Measurements from ENCODE around the gene WDR37. TPM values are rescaled to one million over a fixed set of nuclear protein-coding genes. Genes with fewer than 3 reads are reported as not detected.

The WDR37 gene
- total RNA-seq, 1 experiment from 2014 or later = 13.3 TPM

GRCh38 chr10:1169981-1170866 is 114.0 kb downstream of the WDR37 start:
- peaks cover 2% of the 10 kb centered on the region; the same call in 1 of the 2 replicates for H3K4me1 ChIP-seq (ENCODE audit: low read length)
- DNase-seq = no peak

GRCh38 chr10:1170867-1171180 is 114.6 kb downstream of the WDR37 start:
- Histone ChIP-seq H3K4me2 (ENCODE audit: low read depth, low read length, poor library complexity, severe bottlenecking) (no peak overlapping the region), H3K9me3 (ENCODE audit: low read length) (no peaks in the 10 kb centered on the region), H3K79me2 (ENCODE audit: low read length) (no peaks in the 10 kb centered on the region), H3K4me3 (ENCODE audit: low read length) (no peak overlapping the region), H3K27ac (ENCODE audit: low read length) (no peak overlapping the region), H2AFZ (ENCODE audit: low read length) (no peak overlapping the region), H3K36me3 (ENCODE audit: insufficient read depth, low read length) (no peaks in the 10 kb centered on the region), H3K9ac (ENCODE audit: low read length) (no peak overlapping the region), H3K27me3 (ENCODE audit: low read length) (no peaks in the 10 kb centered on the region), H4K20me1 (ENCODE audit: insufficient read depth, low read depth, low read length) (no peaks in the 10 kb centered on the region), H3K9me2 (replicated peaks; ENCODE audit: insufficient read depth, low read length) (no peaks in the 10 kb centered on the region), H3K4me1 (ENCODE audit: low read length) (peaks cover 2% of the 10 kb centered on the region; the same call in 1 of the 2 replicates)
- no peak for DNase-seq

More at GRCh38 chr10:1169981-1170866, 114.0 kb downstream of the WDR37 start:
- H3K9me3 ChIP-seq (ENCODE audit: low read length) = no peaks in the 10 kb centered on the region
- H4K20me1 ChIP-seq (ENCODE audit: insufficient read depth, low read depth, low read length) = no peaks in the 10 kb centered on the region
- no peaks in the 10 kb centered on the region for H3K9me2 ChIP-seq (replicated peaks; ENCODE audit: insufficient read depth, low read length)
- H3K4me2 ChIP-seq (ENCODE audit: low read depth, low read length, poor library complexity, severe bottlenecking) = no peak overlapping the region
- H3K9ac ChIP-seq (ENCODE audit: low read length) = no peak overlapping the region
- H3K79me2 ChIP-seq (ENCODE audit: low read length) = no peaks in the 10 kb centered on the region
- H3K36me3 ChIP-seq (ENCODE audit: insufficient read depth, low read length) = no peaks in the 10 kb centered on the region
- no peak overlapping the region for H3K4me3 ChIP-seq (ENCODE audit: low read length)
- no peak overlapping the region for H3K27ac ChIP-seq (ENCODE audit: low read length)
- H3K27me3 ChIP-seq (ENCODE audit: low read length) = no peaks in the 10 kb centered on the region
- H2AFZ ChIP-seq (ENCODE audit: low read length) = no peak overlapping the region

GRCh38 chr10:1171182-1171581 is 115.0 kb downstream of the WDR37 start:
- no peaks in the 10 kb centered on the region for H3K27me3 ChIP-seq (ENCODE audit: low read length)
- H3K27ac ChIP-seq (ENCODE audit: low read length) = no peak overlapping the region
- H2AFZ ChIP-seq (ENCODE audit: low read length) = no peak overlapping the region
- H3K9me2 ChIP-seq (replicated peaks; ENCODE audit: insufficient read depth, low read length) = no peaks in the 10 kb centered on the region
- no peaks in the 10 kb centered on the region for H3K9me3 ChIP-seq (ENCODE audit: low read length)
- no peak for DNase-seq
- H4K20me1 ChIP-seq (ENCODE audit: insufficient read depth, low read depth, low read length) = no peaks in the 10 kb centered on the region
- H3K9ac ChIP-seq (ENCODE audit: low read length) = no peak overlapping the region
- no peaks in the 10 kb centered on the region for H3K79me2 ChIP-seq (ENCODE audit: low read length)
- no peak overlapping the region for H3K4me3 ChIP-seq (ENCODE audit: low read length)
- no peak overlapping the region for H3K4me2 ChIP-seq (ENCODE audit: low read depth, low read length, poor library complexity, severe bottlenecking)
- H3K36me3 ChIP-seq (ENCODE audit: insufficient read depth, low read length) = no peaks in the 10 kb centered on the region
- H3K4me1 ChIP-seq (ENCODE audit: low read length) = peaks cover 2% of the 10 kb centered on the region; the same call in 1 of the 2 replicates

GRCh38 chr10:1171586-1171985 is 115.4 kb downstream of the WDR37 start:
- H3K9me3 ChIP-seq (ENCODE audit: low read length) = no peaks in the 10 kb centered on the region
- no peaks in the 10 kb centered on the region for H4K20me1 ChIP-seq (ENCODE audit: insufficient read depth, low read depth, low read length)
- H3K36me3 ChIP-seq (ENCODE audit: insufficient read depth, low read length) = no peaks in the 10 kb centered on the region
- DNase-seq = no peak
- no peaks in the 10 kb centered on the region for H3K27me3 ChIP-seq (ENCODE audit: low read length)
- H3K4me1 ChIP-seq (ENCODE audit: low read length) = peaks cover 2% of the 10 kb centered on the region; the same call in 1 of the 2 replicates
- no peak overlapping the region for H2AFZ ChIP-seq (ENCODE audit: low read length)
- no peak overlapping the region for H3K4me3 ChIP-seq (ENCODE audit: low read length)
- no peaks in the 10 kb centered on the region for H3K79me2 ChIP-seq (ENCODE audit: low read length)
- no peak overlapping the region for H3K27ac ChIP-seq (ENCODE audit: low read length)
- H3K9me2 ChIP-seq (replicated peaks; ENCODE audit: insufficient read depth, low read length) = no peaks in the 10 kb centered on the region
- H3K9ac ChIP-seq (ENCODE audit: low read length) = no peak overlapping the region
- no peak overlapping the region for H3K4me2 ChIP-seq (ENCODE audit: low read depth, low read length, poor library complexity, severe bottlenecking)

- H4K20me1 ChIP-seq (ENCODE audit: insufficient read depth, low read depth, low read length) = no peaks in the 10 kb centered on the region
- H3K9me2 ChIP-seq (replicated peaks; ENCODE audit: insufficient read depth, low read length) = no peaks in the 10 kb centered on the region
- no peaks in the 10 kb centered on the region for H3K79me2 ChIP-seq (ENCODE audit: low read length)
- H3K9me3 ChIP-seq (ENCODE audit: low read length) = no peaks in the 10 kb centered on the region
- H3K4me3 ChIP-seq (ENCODE audit: low read length) = no peak overlapping the region
- DNase-seq = no peak
- H3K4me2 ChIP-seq (ENCODE audit: low read depth, low read length, poor library complexity, severe bottlenecking) = no peak overlapping the region
- no peaks in the 10 kb centered on the region for H3K27me3 ChIP-seq (ENCODE audit: low read length)
- no peak overlapping the region for H2AFZ ChIP-seq (ENCODE audit: low read length)
- H3K4me1 ChIP-seq (ENCODE audit: low read length) = peaks cover 2% of the 10 kb centered on the region; the same call in 1 of the 2 replicates
- H3K27ac ChIP-seq (ENCODE audit: low read length) = no peak overlapping the region
- H3K9ac ChIP-seq (ENCODE audit: low read length) = no peak overlapping the region
- no peaks in the 10 kb centered on the region for H3K36me3 ChIP-seq (ENCODE audit: insufficient read depth, low read length)
These were observed 116.2 kb downstream of the WDR37 start for GRCh38 chr10:1172256-1172984.

GRCh38 chr10:1173091-1173490 is 116.9 kb downstream of the WDR37 start:
- Histone ChIP-seq H4K20me1 (ENCODE audit: insufficient read depth, low read depth, low read length) (no peaks in the 10 kb centered on the region), H3K4me1 (ENCODE audit: low read length) (peaks cover 2% of the 10 kb centered on the region; the same call in 1 of the 2 replicates), H3K9ac (ENCODE audit: low read length) (no peak overlapping the region), H3K4me3 (ENCODE audit: low read length) (no peak overlapping the region), H3K36me3 (ENCODE audit: insufficient read depth, low read length) (no peaks in the 10 kb centered on the region), H3K4me2 (ENCODE audit: low read depth, low read length, poor library complexity, severe bottlenecking) (no peak overlapping the region), H3K9me3 (ENCODE audit: low read length) (no peaks in the 10 kb centered on the region), H3K27me3 (ENCODE audit: low read length) (no peaks in the 10 kb centered on the region), H3K27ac (ENCODE audit: low read length) (no peak overlapping the region), H3K79me2 (ENCODE audit: low read length) (no peaks in the 10 kb centered on the region), H2AFZ (ENCODE audit: low read length) (no peak overlapping the region), H3K9me2 (replicated peaks; ENCODE audit: insufficient read depth, low read length) (no peaks in the 10 kb centered on the region)
- DNase-seq = no peak

GRCh38 chr10:1174022-1174421 is 117.8 kb downstream of the WDR37 start:
- no peak for DNase-seq
- Histone ChIP-seq H3K27me3 (ENCODE audit: low read length) (no peaks in the 10 kb centered on the region), H3K9me3 (ENCODE audit: low read length) (no peaks in the 10 kb centered on the region)

GRCh38 chr10:1175956-1176565 is 119.9 kb downstream of the WDR37 start:
- H3K27me3 ChIP-seq (ENCODE audit: low read length) = no peaks in the 10 kb centered on the region
- no peaks in the 10 kb centered on the region for H3K9me3 ChIP-seq (ENCODE audit: low read length)
- no peak overlapping the region for H2AFZ ChIP-seq (ENCODE audit: low read length)
- no peaks in the 10 kb centered on the region for H4K20me1 ChIP-seq (ENCODE audit: insufficient read depth, low read depth, low read length)
- H3K9me2 ChIP-seq (replicated peaks; ENCODE audit: insufficient read depth, low read length) = no peaks in the 10 kb centered on the region
- H3K4me1 ChIP-seq (ENCODE audit: low read length) = peaks cover 2% of the 10 kb centered on the region; the same call in 1 of the 2 replicates
- H3K27ac ChIP-seq (ENCODE audit: low read length) = no peak overlapping the region
- no peaks in the 10 kb centered on the region for H3K36me3 ChIP-seq (ENCODE audit: insufficient read depth, low read length)
- no peaks in the 10 kb centered on the region for H3K79me2 ChIP-seq (ENCODE audit: low read length)
- H3K4me3 ChIP-seq (ENCODE audit: low read length) = no peak overlapping the region
- H3K9ac ChIP-seq (ENCODE audit: low read length) = no peak overlapping the region
- no peak overlapping the region for H3K4me2 ChIP-seq (ENCODE audit: low read depth, low read length, poor library complexity, severe bottlenecking)
- DNase-seq = no peak

More at GRCh38 chr10:1174022-1174421, 117.8 kb downstream of the WDR37 start:
- Histone ChIP-seq H3K4me2 (ENCODE audit: low read depth, low read length, poor library complexity, severe bottlenecking) (no peak overlapping the region), H3K4me1 (ENCODE audit: low read length) (peaks cover 2% of the 10 kb centered on the region; the same call in 1 of the 2 replicates), H2AFZ (ENCODE audit: low read length) (no peak overlapping the region), H3K36me3 (ENCODE audit: insufficient read depth, low read length) (no peaks in the 10 kb centered on the region), H3K9ac (ENCODE audit: low read length) (no peak overlapping the region), H3K9me2 (replicated peaks; ENCODE audit: insufficient read depth, low read length) (no peaks in the 10 kb centered on the region), H4K20me1 (ENCODE audit: insufficient read depth, low read depth, low read length) (no peaks in the 10 kb centered on the region), H3K4me3 (ENCODE audit: low read length) (no peak overlapping the region), H3K27ac (ENCODE audit: low read length) (no peak overlapping the region), H3K79me2 (ENCODE audit: low read length) (no peaks in the 10 kb centered on the region)
